Sigmoid colon (tissue), 4 donors: ENCODE results near the gene RGPD6.
"Not testable (repeated sequence)": the region's sequence is repeated elsewhere in the genome, so short reads cannot be mapped to it uniquely, and the experiment has no call there.

Experiments
- EP300 ChIP-seq, 4 donors: sonication (generic); formaldehyde crosslinking; IDR thresholded peaks; one replicate each; pipeline ENCODE4 v1.6.1; 2017; ENCODE audit warnings: antibody characterized with exemption in 4 of 4
- TF ChIP-seq, protein P1 (sequence below), 4 experiments: fragments of 450-650 bp in 3 of 4; fragments of 200-600 bp in 1 of 4; IDR thresholded peaks; one replicate each; pipeline ENCODE4 v1.5.1; 2016 to 2019; ENCODE audit warnings: antibody characterized with exemption in 4 of 4, mild to moderate bottlenecking in 3 of 4, moderate library complexity in 2 of 4

DNA sequence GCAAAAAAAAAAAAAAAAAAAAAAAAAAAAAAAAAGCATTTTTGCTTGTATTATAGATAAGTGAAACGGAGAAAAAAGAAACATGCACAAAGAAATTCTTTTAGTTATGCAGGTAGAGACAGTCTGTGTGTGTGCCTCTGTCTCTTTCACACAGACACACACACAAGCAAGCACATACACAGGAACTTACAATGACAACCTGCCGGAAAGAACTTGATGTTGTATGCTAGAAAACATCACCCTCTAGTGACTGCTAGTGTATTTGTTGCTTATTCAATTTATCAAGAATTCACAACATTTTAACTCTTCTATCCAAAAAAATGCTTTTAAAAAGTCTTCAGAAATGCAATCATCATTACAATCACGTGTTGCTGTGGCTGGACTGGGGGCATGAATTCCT, 95.8 kb downstream of the RGPD6 start:
- TF ChIP-seq, protein P1, sequence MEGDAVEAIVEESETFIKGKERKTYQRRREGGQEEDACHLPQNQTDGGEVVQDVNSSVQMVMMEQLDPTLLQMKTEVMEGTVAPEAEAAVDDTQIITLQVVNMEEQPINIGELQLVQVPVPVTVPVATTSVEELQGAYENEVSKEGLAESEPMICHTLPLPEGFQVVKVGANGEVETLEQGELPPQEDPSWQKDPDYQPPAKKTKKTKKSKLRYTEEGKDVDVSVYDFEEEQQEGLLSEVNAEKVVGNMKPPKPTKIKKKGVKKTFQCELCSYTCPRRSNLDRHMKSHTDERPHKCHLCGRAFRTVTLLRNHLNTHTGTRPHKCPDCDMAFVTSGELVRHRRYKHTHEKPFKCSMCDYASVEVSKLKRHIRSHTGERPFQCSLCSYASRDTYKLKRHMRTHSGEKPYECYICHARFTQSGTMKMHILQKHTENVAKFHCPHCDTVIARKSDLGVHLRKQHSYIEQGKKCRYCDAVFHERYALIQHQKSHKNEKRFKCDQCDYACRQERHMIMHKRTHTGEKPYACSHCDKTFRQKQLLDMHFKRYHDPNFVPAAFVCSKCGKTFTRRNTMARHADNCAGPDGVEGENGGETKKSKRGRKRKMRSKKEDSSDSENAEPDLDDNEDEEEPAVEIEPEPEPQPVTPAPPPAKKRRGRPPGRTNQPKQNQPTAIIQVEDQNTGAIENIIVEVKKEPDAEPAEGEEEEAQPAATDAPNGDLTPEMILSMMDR (IDR thresholded peaks at IDR 0.05), result not testable (repeated sequence)
- TF ChIP-seq EP300 (IDR thresholded peaks at IDR 0.05), result not testable (repeated sequence)
